ENCODE measurements around the gene MRPL58. TPM values are rescaled to one million over a fixed set of nuclear protein-coding genes. Genes with fewer than 3 reads are reported as not detected.
"Not testable (repeated sequence)": the region's sequence is repeated elsewhere in the genome, so short reads cannot be mapped to it uniquely, and the experiment has no call there.

Gene MRPL58
- total RNA-seq, 2 donors from 2014 or later, result 16.9 TPM; not detected in 1

GRCh38 chr17:74978240-74978639 lies 34.2 kb upstream of the MRPL58 start:
- 82 to 89% methylated on average over 1 to 3 of the region's 3 CpGs for WGBS, 2 donors
- H3K4me3 ChIP-seq, result no peak overlapping the region
- ATAC-seq, result no peak
- no peak for DNase-seq
- H3K4me1 ChIP-seq, result peaks cover 35% of the 10 kb centered on the region
- H3K27ac ChIP-seq, result no peak overlapping the region
- no peaks in the 10 kb centered on the region for H3K36me3 ChIP-seq (replicated peaks in 1 of 2; ENCODE audit: insufficient read depth in 1 of 2, low read depth in 2 of 2)
- H3K27me3 ChIP-seq, result no peaks in the 10 kb centered on the region
- intact Hi-C loops (cut with DNase I), result no loop called here
- no peaks in the 10 kb centered on the region for H3K9me3 ChIP-seq
- TF ChIP-seq POLR2A (IDR thresholded peaks at IDR 0.05), result no peak
- no peak for TF ChIP-seq CTCF (IDR thresholded peaks at IDR 0.05)

GRCh38 chr17:74979408-74980146 lies 32.9 kb upstream of the MRPL58 start:
- H3K36me3 ChIP-seq (replicated peaks in 1 of 2; ENCODE audit: insufficient read depth in 1 of 2, low read depth in 2 of 2), result no peaks in the 10 kb centered on the region
- no peak overlapping the region for H3K4me3 ChIP-seq
- peaks cover 28% of the 10 kb centered on the region for H3K4me1 ChIP-seq
- TF ChIP-seq POLR2A (IDR thresholded peaks at IDR 0.05), result no peak
- no peak for TF ChIP-seq CTCF (IDR thresholded peaks at IDR 0.05)
- DNase-seq (no peak), ATAC-seq (no peak)
- no peaks in the 10 kb centered on the region for H3K9me3 ChIP-seq
- intact Hi-C loops (cut with DNase I), result no loop called here
- H3K27me3 ChIP-seq, result no peaks in the 10 kb centered on the region
- 74 to 77% methylated on average over 16 to 17 of the region's 17 CpGs for WGBS, 2 donors
- H3K27ac ChIP-seq, result no peak overlapping the region

GRCh38 chr17:74981318-74981978 lies 31.0 kb upstream of the MRPL58 start:
- no peak for ATAC-seq
- Histone ChIP-seq H3K4me1 (peaks cover 19% of the 10 kb centered on the region), H3K9me3 (no peaks in the 10 kb centered on the region), H3K27me3 (no peaks in the 10 kb centered on the region), H3K4me3 (peak overlapping the region; percentile 5 to 33), H3K27ac (peak overlapping the region; percentile 81 to 95 (median 88)), H3K36me3 (replicated peaks in 1 of 2; ENCODE audit: insufficient read depth in 1 of 2, low read depth in 2 of 2) (no peaks in the 10 kb centered on the region)
- TF ChIP-seq CTCF (IDR thresholded peaks at IDR 0.05) (no peak), POLR2A (IDR thresholded peaks at IDR 0.05) (no peak)
- 55 to 63% methylated on average over 15 to 16 of the region's 16 CpGs for WGBS, 2 donors
- intact Hi-C loops (cut with DNase I), result no loop called here
- no peak for DNase-seq

DNA sequence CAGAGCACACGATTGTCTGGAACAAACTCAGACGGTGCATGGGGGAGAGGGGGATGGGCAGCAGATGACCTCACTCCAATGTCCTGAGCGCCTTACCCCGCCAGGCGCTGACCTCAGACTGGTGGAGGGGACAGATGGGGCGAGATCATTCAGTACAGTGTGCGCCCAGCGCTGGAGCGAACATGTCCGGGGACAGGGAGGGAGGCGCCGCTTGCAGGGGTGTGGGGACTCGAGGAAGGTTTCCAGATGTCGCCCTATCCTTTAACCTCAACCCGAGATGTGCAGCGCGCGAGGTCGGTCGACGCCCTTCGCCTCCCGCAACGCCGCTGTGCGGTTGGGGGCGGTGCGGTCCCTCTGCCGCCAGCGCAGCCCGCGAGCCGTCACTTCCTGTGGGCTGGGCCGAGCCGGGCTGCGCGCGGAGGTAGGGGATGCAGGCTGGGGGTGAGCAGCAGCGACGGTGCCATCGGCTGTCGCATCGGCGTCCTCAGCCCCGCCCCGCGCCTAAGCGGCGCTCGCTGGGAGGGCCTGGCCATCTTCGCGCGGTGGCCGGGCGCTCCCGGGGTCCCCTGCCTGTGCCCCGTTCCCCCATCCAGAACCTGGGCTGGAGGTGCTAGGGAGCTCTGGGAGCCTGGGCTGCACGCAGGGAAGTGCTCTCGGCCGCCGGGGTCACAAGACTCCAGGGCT lies 30.3 kb upstream of the MRPL58 start:
- Histone ChIP-seq H3K27me3 (no peaks in the 10 kb centered on the region), H3K36me3 (replicated peaks in 1 of 2; ENCODE audit: insufficient read depth in 1 of 2, low read depth in 2 of 2) (no peaks in the 10 kb centered on the region), H3K4me1 (peaks cover 25% of the 10 kb centered on the region), H3K27ac (peak overlapping the region; percentile 81 to 95 (median 88)), H3K4me3 (peak overlapping the region; percentile 5 to 33), H3K9me3 (no peaks in the 10 kb centered on the region)
- 0% methylated on average over 3 to 59 of the region's 61 CpGs for WGBS, 2 donors
- TF ChIP-seq POLR2A (IDR thresholded peaks at IDR 0.05) (peak; percentile 93 to 97 (median 93)), CTCF (IDR thresholded peaks at IDR 0.05) (peak in 4 of 7 experiments; percentile 32 to 53 (median 34))
- DNase-seq (peak; percentile 79 to 83 (median 81)), ATAC-seq (peak; percentile 89)
- intact Hi-C loops (cut with DNase I), result no loop called here

GRCh38 chr17:74982663-74983313 lies 29.7 kb upstream of the MRPL58 start:
- H3K9me3 ChIP-seq; H3K36me3 ChIP-seq (replicated peaks in 1 of 2; ENCODE audit: insufficient read depth in 1 of 2, low read depth in 2 of 2); DNase-seq; intact Hi-C loops (cut with DNase I); ATAC-seq; H3K27me3 ChIP-seq: not testable (repeated sequence)
- Histone ChIP-seq H3K4me3 (peak overlapping the region; percentile 5 to 33), H3K27ac (peak overlapping the region; percentile 81 to 95 (median 88)), H3K4me1 (peaks cover 29% of the 10 kb centered on the region)
- 31 to 33% methylated on average over 12 to 14 of the region's 14 CpGs for WGBS, 2 donors

Measured in body of pancreas (tissue), 4 donors.